Skin of body (tissue), 3 donors: ENCODE measurements around the gene STON2. TPM values are rescaled to one million over a fixed set of nuclear protein-coding genes. Genes with fewer than 3 reads are reported as not detected.
"Not testable (repeated sequence)": the region's sequence is repeated elsewhere in the genome, so short reads cannot be mapped to it uniquely, and the experiment has no call there.

ENCODE experiments used
- DNase-seq: peaks from one replicate; lab custom pipeline; 2025; lab: John Stamatoyannopoulos, UW
- small RNA-seq: library from RNA; depleted of rRNA; stranded (forward); fragments of <200 nt; gene quantifications from one replicate; pipeline ENCODE3, GENCODE V24; 2014; ENCODE audit warnings: low replicate concordance
- total RNA-seq: library from RNA; depleted of rRNA; stranded (reverse); fragments of >200 nt; gene quantifications from one replicate; pipeline ENCODE4 v1.2.3, GENCODE V29; 2014

STON2 gene
- total RNA-seq, 1 donor from 2014 or later, result 28.7 TPM

DNA sequence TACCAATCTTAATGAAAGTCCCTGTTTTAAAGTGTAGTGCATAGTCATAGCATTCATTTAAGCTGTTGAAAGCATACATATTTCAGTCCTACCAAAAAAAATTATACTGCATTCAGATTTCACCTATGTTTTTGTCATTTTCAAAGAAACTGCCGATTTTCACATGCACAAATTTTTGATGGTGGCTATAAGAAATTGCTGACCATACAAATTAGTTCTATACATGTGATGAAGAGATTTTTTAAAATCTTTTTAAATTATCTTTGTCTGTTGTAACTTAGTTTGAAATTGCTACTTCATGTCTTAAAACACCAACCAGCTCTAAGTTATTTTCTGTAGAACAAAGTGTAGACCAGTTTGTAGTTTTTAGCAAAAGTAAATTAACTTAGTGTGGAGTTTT is 175.9 kb downstream of the STON2 start:
- no peak for DNase-seq

DNA sequence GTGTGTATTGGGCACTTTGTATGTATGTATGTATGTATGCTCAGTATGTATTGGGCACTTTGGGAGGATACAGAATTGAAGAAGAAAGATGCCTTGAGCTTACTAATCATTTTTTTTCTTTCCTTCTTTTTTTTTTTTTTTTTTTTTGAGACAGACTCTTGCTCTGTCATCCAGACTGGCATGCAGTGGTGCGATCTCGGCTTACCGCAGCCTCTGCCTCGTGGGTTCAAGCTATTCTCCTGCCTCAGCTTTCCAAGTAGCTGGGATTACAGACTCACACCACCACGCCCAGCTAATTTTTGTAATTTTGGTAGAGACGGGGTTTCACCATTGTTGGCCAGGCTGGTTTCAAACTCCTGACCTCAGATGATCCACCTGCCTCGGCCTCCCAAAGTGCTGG is 176.3 kb downstream of the STON2 start:
- not testable (repeated sequence) for DNase-seq

- DNase-seq, result no peak
These were observed 177.4 kb downstream of the STON2 start for GRCh38 chr14:81222691-81223090.

- DNase-seq, result peak; percentile 30
These were observed 178.0 kb downstream of the STON2 start for GRCh38 chr14:81222126-81222525.

DNA sequence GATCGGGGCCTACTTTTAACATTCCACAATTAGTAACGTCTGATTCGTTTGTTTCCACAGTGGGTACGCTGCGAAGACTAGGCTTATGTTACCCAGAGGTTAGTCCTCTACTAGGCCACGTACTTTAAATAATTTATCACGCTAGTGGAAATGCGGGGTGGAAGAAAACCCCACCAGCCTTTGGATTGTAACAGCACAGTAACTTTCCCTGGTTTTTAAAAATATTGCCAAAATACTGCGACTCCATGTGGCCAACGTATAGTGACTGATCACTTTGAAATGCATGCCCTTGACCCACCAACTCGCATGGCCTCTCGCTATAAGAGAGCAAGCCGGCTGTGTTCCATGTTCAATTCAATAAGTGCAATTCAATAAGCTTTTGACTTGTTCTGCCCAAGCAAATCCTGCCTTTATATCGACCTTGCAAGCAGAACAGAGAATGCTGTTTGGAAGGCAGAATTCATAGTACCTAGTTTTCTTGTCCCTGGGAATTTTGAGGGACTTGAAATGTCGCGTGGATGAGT is 178.5 kb downstream of the STON2 start:
- DNase-seq, result peak; percentile 40

- peak; percentile 98 for DNase-seq
These were observed 179.1 kb downstream of the STON2 start, which contains the start of gene GTF2A1 for GRCh38 chr14:81220830-81221578. TSS of gene GTF2A1 (minus strand) at chr14:81220959. CDS start at chr14:81220518, 441 bp downstream.

- peak; percentile 50 for DNase-seq
These were observed 179.6 kb downstream of the STON2 start for GRCh38 chr14:81220580-81220829.

- DNase-seq, result peak; percentile 52
These were observed 180.2 kb downstream of the STON2 start for GRCh38 chr14:81219759-81220579.

- peak; percentile 97 for DNase-seq
These were observed 180.8 kb downstream of the STON2 start for GRCh38 chr14:81219210-81219758.

DNA sequence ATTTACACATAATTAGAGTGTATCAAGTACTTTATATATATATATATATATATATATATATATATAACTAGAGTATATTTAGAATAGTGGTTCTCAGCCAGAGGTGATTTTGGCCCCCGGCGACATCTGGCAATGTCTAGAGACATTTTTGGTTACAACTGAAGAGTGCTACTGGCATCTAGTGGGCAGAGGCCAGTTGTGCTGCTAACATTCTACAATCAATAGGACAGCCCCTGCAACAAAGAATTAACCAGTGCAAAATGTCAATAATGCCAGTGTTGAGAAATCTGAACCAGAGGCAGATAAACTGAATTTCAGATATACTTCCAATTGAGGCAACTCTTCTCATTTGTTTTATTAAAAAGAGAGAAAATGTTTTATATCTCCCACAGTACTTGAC is 188.3 kb downstream of the STON2 start:
- DNase-seq, result no peak

Small RNA genes lying within 50 kb of the gene (small RNA-seq; reads per million reads assigned to genes)
- not detected for gene DYNLL1P1
- not detected for gene DYNLL1P2

Other genes with a start within 250 kb of the STON2 start
- 27.3 TPM for gene GTF2A1, start 179.4 kb downstream of the STON2 start, total RNA-seq
- gene SEL1L, start 133.5 kb upstream of the STON2 start, total RNA-seq, result 45.7 TPM